H1 (cell line): ENCODE results near the gene ANAPC5. TPM values are rescaled to one million over a fixed set of nuclear protein-coding genes. Genes with fewer than 3 reads are reported as not detected.

Source experiments
- CTCF ChIA-PET: fragments of 300-600 bp; sonication (Branson Sonifier 250); formaldehyde crosslinking; loops from one replicate; lab custom pipeline; 2021; ENCODE audit not compliant: partially characterized antibody; lab: Charles Lee
- POLR2A ChIA-PET: fragments of 300-600 bp; sonication (Branson Sonifier 250); formaldehyde crosslinking; loops from one replicate; lab custom pipeline; 2021; ENCODE audit warnings: inconsistent platforms; ENCODE audit not compliant: partially characterized antibody; lab: Charles Lee
- DNase-seq, 2 experiments: peaks; one replicate each; pipeline versions ENCODE4 v3.0.0 to v3.0.0-alpha.2; 2010 to 2022; ENCODE audit warnings: low spot score in 2 of 2, low read depth in 1 of 2, mixed read lengths in 1 of 2
- FAIRE-seq: peaks from 2 replicates; lab custom pipeline; 2011; peaks lifted over from hg19 to GRCh38; lab: Jason Lieb, UNC
- H2AFZ ChIP-seq: 2 replicates; pipeline ENCODE4 v1.8.1; 2012; ENCODE audit warnings: low read length, inconsistent platforms
- H2AK5ac ChIP-seq: 2 replicates; pipeline ENCODE4 v1.6.1; 2013; ENCODE audit warnings: low read depth, low read length
- H2BK120ac ChIP-seq: replicated peaks from 2 replicates; pipeline ENCODE3; 2013; ENCODE audit warnings: low read depth, low read length, inconsistent platforms
- H2BK12ac ChIP-seq: 2 replicates; pipeline ENCODE4 v1.6.1; 2013; ENCODE audit warnings: low read depth, low read length
- H2BK15ac ChIP-seq: 2 replicates; pipeline ENCODE4 v1.6.1; 2013; ENCODE audit warnings: low read length
- H2BK20ac ChIP-seq: 2 replicates; pipeline ENCODE4 v1.6.1; 2013; ENCODE audit warnings: low read length
- H2BK5ac ChIP-seq: 2 replicates; pipeline ENCODE4 v1.6.1; 2013; ENCODE audit warnings: low read depth, low read length
- H3K14ac ChIP-seq: 2 replicates; pipeline ENCODE4 v1.6.1; 2013; ENCODE audit warnings: inconsistent platforms; ENCODE audit not compliant: insufficient read length
- H3K18ac ChIP-seq: 2 replicates; pipeline ENCODE4 v1.6.1; 2013; ENCODE audit warnings: low read length; ENCODE audit errors: extremely low read depth
- H3K23ac ChIP-seq: 2 replicates; pipeline ENCODE4 v1.6.1; 2013; ENCODE audit warnings: inconsistent platforms; ENCODE audit not compliant: insufficient read length
- H3K23me2 ChIP-seq: 2 replicates; pipeline ENCODE4 v1.6.1; 2013; ENCODE audit warnings: low read depth, low read length
- H3K27ac ChIP-seq: 2 replicates; pipeline ENCODE4 v1.6.1; 2011; ENCODE audit warnings: low read depth, low read length, inconsistent platforms
- H3K27me3 ChIP-seq, 4 experiments: replicated peaks in 1 of 4; 1 replicate in 1 of 4; 2 replicates in 3 of 4; pipeline versions ENCODE4 v1.6.1 to v1.8.1; 2011 to 2013; ENCODE audit warnings: low read length in 3 of 4, mild to moderate bottlenecking in 3 of 4, inconsistent platforms in 2 of 4, mixed read lengths in 2 of 4, moderate library complexity in 1 of 4; ENCODE audit not compliant: control insufficient read depth in 3 of 4, insufficient read depth in 3 of 4; ENCODE audit errors: extremely low read depth in 1 of 4
- H3K36me3 ChIP-seq, 4 experiments: 2 replicates each; pipeline versions ENCODE4 v1.6.1 to v1.8.1; 2011 to 2013; ENCODE audit warnings: mild to moderate bottlenecking in 4 of 4, low read length in 3 of 4, moderate library complexity in 2 of 4, control low read depth in 1 of 4, inconsistent platforms in 1 of 4; ENCODE audit not compliant: insufficient read depth in 4 of 4, control insufficient read depth in 2 of 4
- H3K4ac ChIP-seq: replicated peaks from 2 replicates; pipeline ENCODE3; 2013; ENCODE audit warnings: low read length, low read depth, mixed read lengths, inconsistent platforms; ENCODE audit not compliant: insufficient read length
- H3K4me1 ChIP-seq, 4 experiments: replicated peaks in 1 of 4; 1 replicate in 1 of 4; 2 replicates in 3 of 4; pipeline versions ENCODE4 v1.6.1 to v1.8.1; 2011 to 2013; ENCODE audit warnings: low read length in 3 of 4, inconsistent platforms in 2 of 4, mixed read lengths in 1 of 4; ENCODE audit not compliant: insufficient read depth in 4 of 4, control insufficient read depth in 3 of 4
- H3K4me2 ChIP-seq, 2 experiments: 2 replicates each; pipeline versions ENCODE4 v1.6.1 to v1.8.1; 2011 to 2013; ENCODE audit warnings: low read depth in 2 of 2, low read length in 2 of 2, control low read depth in 1 of 2, inconsistent platforms in 1 of 2, mild to moderate bottlenecking in 1 of 2; ENCODE audit not compliant: insufficient read depth in 1 of 2
- H3K4me3 ChIP-seq, 4 experiments: fragments of 200-600, 300-600 bp in 1 of 4; sonication (generic), shearing (Covaris generic), sonication (Bioruptor Twin) in 1 of 4; 2 replicates each; pipeline versions ENCODE4 v1.5.1 to v1.8.1; 2011 to 2016; ENCODE audit warnings: low read length in 4 of 4, low read depth in 3 of 4, control low read depth in 2 of 4, inconsistent platforms in 2 of 4, mild to moderate bottlenecking in 2 of 4, mixed read lengths in 1 of 4, moderate library complexity in 1 of 4; ENCODE audit not compliant: insufficient read depth in 2 of 4; ENCODE audit errors: extremely low read depth in 1 of 4
- H3K56ac ChIP-seq: replicated peaks from 2 replicates; pipeline ENCODE3; 2013; ENCODE audit warnings: low read depth, mild to moderate bottlenecking, mixed read lengths, low read length, inconsistent platforms; ENCODE audit not compliant: insufficient read length
- H3K79me1 ChIP-seq: 2 replicates; pipeline ENCODE4 v1.6.1; 2013; ENCODE audit warnings: low read depth, low read length, control low read depth
- H3K79me2 ChIP-seq, 2 experiments: 2 replicates each; pipeline versions ENCODE4 v1.6.1 to v1.8.1; 2012 to 2013; ENCODE audit warnings: low read length in 2 of 2, mild to moderate bottlenecking in 2 of 2, inconsistent platforms in 1 of 2; ENCODE audit not compliant: insufficient read depth in 2 of 2, control insufficient read depth in 1 of 2
- H3K9ac ChIP-seq, 4 experiments: replicated peaks in 1 of 4; 1 replicate in 1 of 4; 2 replicates in 3 of 4; pipeline versions ENCODE4 v1.6.1 to v1.8.1; 2011 to 2013; ENCODE audit warnings: low read depth in 3 of 4, low read length in 3 of 4, control low read depth in 2 of 4, mild to moderate bottlenecking in 2 of 4, moderate library complexity in 2 of 4, inconsistent platforms in 1 of 4; ENCODE audit errors: extremely low read depth in 1 of 4
- H3K9me3 ChIP-seq, 2 experiments: 2 replicates each; pipeline versions ENCODE4 v1.6.1 to v1.8.1; 2012 to 2013; ENCODE audit warnings: mild to moderate bottlenecking in 2 of 2, moderate library complexity in 2 of 2, control low read depth in 1 of 2, inconsistent platforms in 1 of 2, low read depth in 1 of 2, low read length in 1 of 2, mixed read lengths in 1 of 2; ENCODE audit not compliant: insufficient read depth in 2 of 2
- H4K20me1 ChIP-seq, 2 experiments: replicated peaks in 1 of 2; 2 replicates each; pipeline versions ENCODE3 to v1.8.1; 2011 to 2013; ENCODE audit warnings: inconsistent platforms in 2 of 2, low read length in 2 of 2, mild to moderate bottlenecking in 1 of 2; ENCODE audit not compliant: insufficient read depth in 2 of 2, control insufficient read depth in 1 of 2
- H4K5ac ChIP-seq: 2 replicates; pipeline ENCODE4 v1.6.1; 2013; ENCODE audit warnings: low read length, low read depth, mixed read lengths, inconsistent platforms; ENCODE audit not compliant: insufficient read length
- H4K8ac ChIP-seq: 2 replicates; pipeline ENCODE4 v1.8.0; 2013; ENCODE audit warnings: mild to moderate bottlenecking, moderate library complexity, low read length, inconsistent platforms; ENCODE audit not compliant: insufficient read depth; ENCODE audit errors: extremely low read depth
- H4K91ac ChIP-seq: replicated peaks from 2 replicates; pipeline ENCODE3; 2013; ENCODE audit warnings: low read length, mixed read lengths, inconsistent platforms; ENCODE audit not compliant: insufficient read length
- CTCF ChIP-seq, 3 experiments: IDR thresholded peaks; 1 replicate in 2 of 3; 2 replicates in 1 of 3; pipeline versions ENCODE4 v1.5.1 to v1.6.1; 2011; ENCODE audit warnings: low read length in 3 of 3, mild to moderate bottlenecking in 3 of 3, inconsistent platforms in 2 of 3, low read depth in 1 of 3, moderate library complexity in 1 of 3; ENCODE audit not compliant: insufficient read depth in 1 of 3; ENCODE audit errors: control extremely low read depth in 1 of 3
- RAD21 ChIP-seq, 2 experiments: IDR thresholded peaks in 1 of 2; conservative IDR thresholded peaks in 1 of 2; 2 replicates each; pipeline ENCODE4 v1.6.1; 2011; ENCODE audit warnings: low read depth in 2 of 2, low read length in 2 of 2, improper control_type of control experiment in 1 of 2, inconsistent platforms in 1 of 2, mild to moderate bottlenecking in 1 of 2, moderate library complexity in 1 of 2
- SAP30 ChIP-seq: fragments of 300-600 bp; sonication (generic); IDR thresholded peaks from 2 replicates; pipeline ENCODE4 v1.7.1; 2012; ENCODE audit warnings: low read length, moderate library complexity, mild to moderate bottlenecking, inconsistent platforms; ENCODE audit not compliant: insufficient read depth, insufficient replicate concordance
- WGBS, 2 experiments: shearing (Covaris generic) in 1 of 2; methylation state at CpG; one replicate each; pipeline versions ENCODE4 v1.1.6 to v1.1.7; 2013 to 2015; ENCODE audit warnings: low lambda C conversion rate in 2 of 2, mixed read lengths in 2 of 2, inconsistent platforms in 1 of 2, low coverage in 1 of 2, missing lambda C conversion rate in 1 of 2; ENCODE audit not compliant: insufficient replicate concordance in 2 of 2, insufficient coverage in 1 of 2, insufficient read length in 1 of 2; ENCODE audit errors: extremely low coverage in 1 of 2, missing lambda C conversion rate in 1 of 2; 5-methylcytosine and 5-hydroxymethylcytosine counted together
- polyA plus RNA-seq, 7 experiments: library from polyadenylated mRNA; depleted of rRNA in 3 of 7; stranded (reverse) in 5 of 7; unstranded in 2 of 7; fragments of >200 nt in 5 of 7; fragments of 200-250 nt in 2 of 7; gene quantifications; 1 replicate in 5 of 7; 2 replicates in 1 of 7; 4 replicates in 1 of 7; pipeline versions ENCODE4 v1.2.1 to v1.2.3, GENCODE V29; 2011 to 2013; ENCODE audit warnings: missing spikeins in 2 of 7, mixed read lengths in 2 of 7
- total RNA-seq: library from RNA; stranded (reverse); fragmentation: NEBNext Ultra II Directional; extraction: Animal tissue kit (Norgen Biotek cat#: 25700); gene quantifications from 2 replicates; pipeline ENCODE4 v1.2.1, GENCODE V29; 2021

The ANAPC5 gene
- total and polyA plus RNA-seq, 2 of the 8 experiments (the other 6 are each of a cell fraction or from before 2014, with no cell fraction given) = 103 to 127 TPM

- Histone ChIP-seq H3K36me3 (peaks cover 16 to 60% (median 46%) of the 10 kb centered on the region in 4 experiments), H2BK120ac (no peak overlapping the region), H3K56ac (no peak overlapping the region), H2BK20ac (no peak overlapping the region), H4K8ac (no peak overlapping the region), H2BK12ac (no peak overlapping the region), H3K4me3 (no peak overlapping the region), H3K4ac (no peak overlapping the region), H3K18ac (no peak overlapping the region), H2BK15ac (no peak overlapping the region), H3K14ac (no peak overlapping the region), H3K4me1 (0 out of 7 replicates have a peak, but pooled peaks cover 0 to 3% (median 0%) of the 10 kb centered on the region in 4 experiments), H3K4me2 (no peak overlapping the region), H4K91ac (no peak overlapping the region), H3K27me3 (no peaks in the 10 kb centered on the region), H3K79me2 (no peaks in the 10 kb centered on the region), H3K23me2 (no peaks in the 10 kb centered on the region), H2AK5ac (no peak overlapping the region), H2BK5ac (no peak overlapping the region), H3K79me1 (no peaks in the 10 kb centered on the region), H3K27ac (no peak overlapping the region), H3K23ac (no peak overlapping the region), H4K5ac (no peak overlapping the region), H3K9ac (no peak overlapping the region), H2AFZ (no peak overlapping the region), H3K9me3 (no peaks in the 10 kb centered on the region), H4K20me1 (peaks cover 1 to 2% of the 10 kb centered on the region in 2 experiments)
- CTCF ChIA-PET = interaction anchor here (0.6 to 4.2 kb wide), 31 partner anchors 10 to 407 kb away, joined by 3 to 24 read pairs (median 4); partner anchors contain the start of gene ANAPC5
- 73% methylated on average over 8 of the region's 8 CpGs; no CpG with 5 or more reads in 1 of the 2 experiments for WGBS, 2 experiments
- DNase-seq (no peak), FAIRE-seq (peak; percentile 95)
- POLR2A ChIA-PET = interaction anchor here (0.6 to 3.3 kb wide), 3 partner anchors 11 to 39 kb away, joined by 3 to 10 read pairs (median 4); partner anchors contain the start of gene ANAPC5
- TF ChIP-seq CTCF (IDR thresholded peaks at IDR 0.05; ENCODE audit: control extremely low read depth in 1 of 3, insufficient read depth in 1 of 3, low read depth in 1 of 3, low read length in 3 of 3) = peak in 2 of 3 experiments; percentile 57 to 87; a peak in 3 of 4 replicates
- peak; percentile 50 to 63 for TF ChIP-seq RAD21 (IDR thresholded peaks at IDR 0.05 in 1 of 2, conservative IDR thresholded peaks at IDR 0.05 in 1 of 2; ENCODE audit: low read depth in 2 of 2, low read length in 2 of 2)
- TF ChIP-seq SAP30 = no peak
These were observed 17.5 kb downstream of the ANAPC5 start for GRCh38 chr12:121334513-121335343.
